Globus pallidus (tissue), 1 donor: ENCODE measurements around the gene TECPR2.
"Not testable (repeated sequence)": the region's sequence is repeated elsewhere in the genome, so short reads cannot be mapped to it uniquely, and the experiment has no call there.

ENCODE experiments used
- DNase-seq: peaks from one replicate; pipeline ENCODE4 v3.0.0-alpha.2; 2015; ENCODE audit warnings: low spot score

Gene TECPR2

GRCh38 chr14:102528431-102529170, 165.9 kb downstream of the TECPR2 start:
- no peak for DNase-seq

GRCh38 chr14:102530828-102531478, 168.2 kb downstream of the TECPR2 start:
- DNase-seq: no peak

GRCh38 chr14:102532204-102532658, 169.5 kb downstream of the TECPR2 start:
- DNase-seq: no peak

GRCh38 chr14:102537981-102538601, 175.3 kb downstream of the TECPR2 start:
- no peak for DNase-seq

- no peak for DNase-seq
Observed at GRCh38 chr14:102538602-102539543, 176.1 kb downstream of the TECPR2 start.

- DNase-seq: no peak
Observed at GRCh38 chr14:102539544-102540314, 177.0 kb downstream of the TECPR2 start.

GRCh38 chr14:102540315-102541028, 177.7 kb downstream of the TECPR2 start:
- DNase-seq: no peak

- not testable (repeated sequence) for DNase-seq
Observed at GRCh38 chr14:102541029-102541491, 178.3 kb downstream of the TECPR2 start.

- no peak for DNase-seq
Observed at GRCh38 chr14:102541771-102542170, 179.0 kb downstream of the TECPR2 start.

- DNase-seq: no peak
Observed at GRCh38 chr14:102544046-102544746, 181.5 kb downstream of the TECPR2 start.

GRCh38 chr14:102544747-102545460, 182.2 kb downstream of the TECPR2 start:
- no peak for DNase-seq

GRCh38 chr14:102545461-102546265, 182.9 kb downstream of the TECPR2 start:
- no peak for DNase-seq

- no peak for DNase-seq
Observed at GRCh38 chr14:102548616-102549240, 186.0 kb downstream of the TECPR2 start.

- DNase-seq: not testable (repeated sequence)
Observed at GRCh38 chr14:102550927-102551401, 188.2 kb downstream of the TECPR2 start.
